Activated T-cell treated with anti-CD3 and anti-CD28 coated beads for 24 hours (primary cell): ENCODE data around the gene SCT.

Source experiments
- DNase-seq: peaks from one replicate; pipeline ENCODE4 v3.0.0-alpha.2; 2020; ENCODE audit warnings: low read depth

The SCT gene

GRCh38 chr11:586376-587316 lies 40.3 kb downstream of the SCT start:
- no peak for DNase-seq

DNA sequence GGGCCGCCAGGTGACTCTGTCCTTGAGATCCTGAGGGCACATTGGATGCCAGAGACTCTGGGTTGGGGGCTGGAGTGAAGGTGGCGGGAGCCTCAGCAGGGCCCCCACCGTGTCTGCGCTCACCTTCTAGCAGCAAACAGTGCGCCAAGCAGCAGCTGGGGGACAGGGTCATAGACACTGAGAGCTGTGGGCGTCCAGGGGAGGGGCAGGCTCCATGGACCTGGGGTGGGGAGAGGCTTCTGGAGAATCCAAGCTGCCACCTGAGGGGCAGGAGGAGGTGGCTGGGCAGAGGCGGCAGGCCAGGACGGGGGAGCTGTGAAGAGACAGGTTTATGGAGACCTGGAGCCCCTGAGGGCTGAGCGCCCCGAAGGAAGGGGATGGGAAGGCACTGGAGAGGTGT lies 42.7 kb downstream of the SCT start:
- no peak for DNase-seq

DNA sequence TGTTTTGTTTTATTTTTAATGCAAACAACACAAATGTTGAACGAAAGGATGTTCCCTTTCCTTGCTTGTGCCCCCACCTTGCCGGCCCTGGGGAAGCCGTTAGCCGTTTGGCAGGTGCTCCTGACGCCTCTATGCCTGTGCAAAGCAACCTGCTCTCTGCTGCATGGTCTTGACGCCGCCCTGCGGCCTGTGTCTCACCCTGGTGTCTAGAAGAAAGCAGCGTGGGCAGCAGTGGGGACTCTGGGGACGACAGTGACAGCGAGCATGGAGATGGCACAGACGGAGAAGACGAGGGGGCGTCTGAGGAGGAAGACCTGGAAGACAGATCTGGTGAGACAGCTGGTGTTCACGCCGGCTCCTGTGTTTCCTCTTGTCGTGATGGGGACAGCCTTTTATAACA lies 45.2 kb downstream of the SCT start:
- DNase-seq, result no peak

GRCh38 chr11:581342-581741 lies 45.6 kb downstream of the SCT start:
- no peak for DNase-seq

DNA sequence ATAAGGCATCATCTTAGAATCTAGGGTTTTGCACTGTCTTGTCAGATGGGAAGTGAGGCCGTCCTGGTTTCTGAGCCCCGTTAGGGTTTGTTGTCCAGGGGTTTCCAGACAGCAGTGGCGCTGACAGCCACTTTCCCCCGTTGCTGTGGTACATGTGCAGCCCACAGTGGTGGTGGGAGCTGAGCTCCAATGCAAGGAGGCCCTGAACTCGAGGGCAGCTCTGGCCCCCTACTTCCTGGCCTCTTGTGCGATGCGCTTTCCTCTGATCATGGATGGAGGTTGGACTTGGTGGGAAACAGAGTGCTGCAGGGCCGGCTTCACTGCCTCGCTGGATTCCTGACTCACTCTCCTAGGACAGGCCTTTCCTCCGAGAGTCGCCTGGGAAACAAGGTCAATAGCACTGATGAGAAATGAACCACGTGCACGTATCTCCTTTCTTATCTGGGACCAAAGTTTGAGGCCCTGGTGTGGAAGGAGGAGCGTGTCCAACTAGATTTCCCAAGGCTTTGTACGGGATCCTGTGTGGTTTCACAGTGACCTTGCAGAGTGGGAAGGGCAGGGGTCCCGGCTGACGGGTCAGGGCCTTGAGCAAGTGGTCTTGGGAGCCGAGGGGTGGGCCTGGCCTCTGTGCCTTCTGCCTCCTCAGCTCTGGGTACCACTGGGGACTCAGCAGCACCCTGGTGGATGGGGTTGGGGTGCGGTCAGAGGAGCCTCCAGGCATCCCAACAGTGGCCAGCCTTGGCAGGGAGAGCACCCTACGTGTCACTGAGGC lies 47.0 kb downstream of the SCT start:
- no peak for DNase-seq

GRCh38 chr11:578276-579035 lies 48.5 kb downstream of the SCT start:
- no peak for DNase-seq

- DNase-seq, result no peak
Measured at GRCh38 chr11:577611-577894, 49.4 kb downstream of the SCT start.

- no peak for DNase-seq
Measured at GRCh38 chr11:576811-577610, 50.0 kb downstream of the SCT start.
